Measurements from ENCODE around the gene APLNR.

Gene APLNR

GRCh38 chr11:57251037-57251436 lies 14.0 kb upstream of the APLNR start:
- no peak for DNase-seq

- no peak for DNase-seq
These were observed 12.6 kb upstream of the APLNR start for GRCh38 chr11:57249384-57250319.

GRCh38 chr11:57248780-57249383 lies 11.8 kb upstream of the APLNR start:
- DNase-seq: no peak

GRCh38 chr11:57244911-57245310 lies 7.9 kb upstream of the APLNR start:
- DNase-seq: no peak

GRCh38 chr11:57241353-57241972 lies 4.4 kb upstream of the APLNR start:
- DNase-seq: no peak

- no peak for DNase-seq
These were observed 3.7 kb upstream of the APLNR start for GRCh38 chr11:57240757-57241156.

GRCh38 chr11:57240007-57240406 lies 3.0 kb upstream of the APLNR start:
- no peak for DNase-seq

- DNase-seq: no peak
These were observed 2.3 kb upstream of the APLNR start for GRCh38 chr11:57239348-57239747.

GRCh38 chr11:57235761-57236703 lies 1.0 kb downstream of the APLNR start:
- DNase-seq: no peak

GRCh38 chr11:57233702-57234101 lies 3.3 kb downstream of the APLNR start:
- no peak for DNase-seq

GRCh38 chr11:57231539-57232253 lies 5.4 kb downstream of the APLNR start:
- no peak for DNase-seq

- no peak for DNase-seq
These were observed 6.1 kb downstream of the APLNR start for GRCh38 chr11:57230791-57231538.

- DNase-seq: no peak
These were observed 6.7 kb downstream of the APLNR start for GRCh38 chr11:57230316-57230715.

- DNase-seq: no peak
These were observed 8.4 kb downstream of the APLNR start for GRCh38 chr11:57228600-57228999.

GRCh38 chr11:57224537-57224936 lies 12.5 kb downstream of the APLNR start:
- no peak for DNase-seq

GRCh38 chr11:57224128-57224527 lies 12.9 kb downstream of the APLNR start:
- no peak for DNase-seq

GRCh38 chr11:57223601-57224000 lies 13.4 kb downstream of the APLNR start:
- no peak for DNase-seq

- no peak for DNase-seq
These were observed 14.8 kb downstream of the APLNR start for GRCh38 chr11:57222239-57222638.

GRCh38 chr11:57219021-57219627 lies 17.9 kb downstream of the APLNR start:
- DNase-seq: no peak

- DNase-seq: no peak
These were observed 20.0 kb downstream of the APLNR start for GRCh38 chr11:57217053-57217452.

- no peak for DNase-seq
These were observed 20.6 kb downstream of the APLNR start for GRCh38 chr11:57216463-57216862.

Data from central memory CD4-positive, alpha-beta T cell (primary cell).